Hepatic stellate cell (primary cell): ENCODE measurements around the gene MMP14.
"Not testable (repeated sequence)": the region's sequence is repeated elsewhere in the genome, so short reads cannot be mapped to it uniquely, and the experiment has no call there.

Experiments used
- DNase-seq: peaks from one replicate; pipeline ENCODE4 v3.0.0; 2011; ENCODE audit warnings: low spot score

The MMP14 gene

DNA sequence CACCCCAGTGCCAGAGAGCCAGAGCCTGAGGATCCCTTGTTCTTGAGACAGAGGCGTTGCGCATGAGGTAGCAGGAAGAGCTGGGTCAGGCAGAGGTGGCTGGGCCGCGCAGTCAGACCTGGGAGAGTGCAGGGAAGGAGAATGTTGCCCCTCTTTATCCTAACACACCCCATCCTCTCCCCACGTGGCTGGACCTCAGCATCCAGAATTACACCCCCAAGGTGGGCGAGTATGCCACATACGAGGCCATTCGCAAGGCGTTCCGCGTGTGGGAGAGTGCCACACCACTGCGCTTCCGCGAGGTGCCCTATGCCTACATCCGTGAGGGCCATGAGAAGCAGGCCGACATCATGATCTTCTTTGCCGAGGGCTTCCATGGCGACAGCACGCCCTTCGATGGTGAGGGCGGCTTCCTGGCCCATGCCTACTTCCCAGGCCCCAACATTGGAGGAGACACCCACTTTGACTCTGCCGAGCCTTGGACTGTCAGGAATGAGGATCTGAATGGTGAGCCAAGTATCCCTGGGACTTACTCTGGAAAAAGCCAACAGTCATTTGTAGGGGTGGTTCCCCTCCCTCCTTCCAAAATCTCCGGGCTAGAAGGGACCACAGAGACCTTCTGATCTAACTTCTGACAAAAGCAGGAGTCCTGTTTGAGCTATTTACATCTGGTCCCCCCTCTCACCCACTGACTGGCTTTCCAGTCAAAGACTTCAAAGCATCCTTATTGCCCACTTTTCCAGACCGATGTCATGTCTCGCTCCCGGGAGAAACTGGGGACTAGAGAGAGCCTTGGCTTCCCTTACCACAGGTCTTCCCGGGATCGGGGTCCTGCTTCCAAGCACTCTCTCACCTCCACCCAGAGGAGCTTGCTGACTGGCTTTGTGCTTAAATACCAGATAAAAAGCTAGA lies 6.1 kb downstream of the MMP14 start:
- no peak for DNase-seq

- DNase-seq = no peak
Measured at GRCh38 chr14:22843123-22843925, 6.9 kb downstream of the MMP14 start.

- DNase-seq = no peak
Measured at GRCh38 chr14:22844221-22845102, 8.1 kb downstream of the MMP14 start.

DNA sequence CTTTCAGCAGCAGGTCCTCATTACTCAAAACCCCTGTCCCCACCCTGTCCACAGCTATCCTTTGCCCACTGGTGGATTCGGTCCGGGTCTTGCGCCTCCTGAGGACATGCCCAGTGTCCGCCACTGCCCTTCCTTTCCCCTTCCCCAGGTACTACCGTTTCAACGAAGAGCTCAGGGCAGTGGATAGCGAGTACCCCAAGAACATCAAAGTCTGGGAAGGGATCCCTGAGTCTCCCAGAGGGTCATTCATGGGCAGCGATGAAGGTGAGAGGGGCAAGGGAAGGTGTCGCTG lies 8.7 kb downstream of the MMP14 start:
- no peak for DNase-seq

GRCh38 chr14:22845821-22846625 lies 9.6 kb downstream of the MMP14 start:
- no peak for DNase-seq

- DNase-seq = no peak
Measured at GRCh38 chr14:22846811-22847307, 10.5 kb downstream of the MMP14 start.

DNA sequence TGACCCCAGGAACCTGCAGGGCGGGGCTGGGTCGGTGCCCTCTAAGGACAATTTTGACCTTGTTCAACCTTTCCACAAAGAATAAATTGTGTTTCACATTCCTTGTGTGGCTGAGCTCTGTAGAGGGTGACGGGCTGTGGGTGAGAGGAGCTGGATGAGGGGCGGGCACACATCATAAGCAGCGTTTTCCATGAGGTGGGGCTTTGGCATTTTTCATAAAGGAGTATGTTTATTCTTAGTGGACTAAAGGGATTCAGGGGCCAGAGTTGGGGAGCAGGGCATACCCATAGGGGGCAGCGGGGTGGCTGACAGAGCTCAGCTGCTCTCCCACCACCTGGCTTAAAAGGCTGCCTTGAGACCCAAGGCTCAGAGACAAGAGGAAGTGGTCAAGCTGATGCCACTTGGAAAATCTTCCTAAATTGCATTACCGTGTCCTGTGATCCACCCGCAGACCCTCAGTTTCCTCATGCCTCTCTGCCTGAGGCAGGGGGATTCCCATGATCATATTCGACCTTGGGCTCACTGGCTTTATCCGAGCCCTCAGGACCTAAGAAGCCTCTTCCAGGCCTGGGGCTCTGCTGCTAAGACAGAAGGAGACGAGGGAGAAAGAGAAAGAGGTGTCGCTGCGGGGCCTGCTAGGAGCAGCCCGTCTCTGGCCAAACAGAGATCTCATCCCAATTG lies 11.4 kb downstream of the MMP14 start:
- DNase-seq = peak; percentile 45

GRCh38 chr14:22848351-22849164 lies 12.2 kb downstream of the MMP14 start:
- peak; percentile 65 for DNase-seq

- DNase-seq = no peak
Measured at GRCh38 chr14:22849212-22849819, 12.9 kb downstream of the MMP14 start.

DNA sequence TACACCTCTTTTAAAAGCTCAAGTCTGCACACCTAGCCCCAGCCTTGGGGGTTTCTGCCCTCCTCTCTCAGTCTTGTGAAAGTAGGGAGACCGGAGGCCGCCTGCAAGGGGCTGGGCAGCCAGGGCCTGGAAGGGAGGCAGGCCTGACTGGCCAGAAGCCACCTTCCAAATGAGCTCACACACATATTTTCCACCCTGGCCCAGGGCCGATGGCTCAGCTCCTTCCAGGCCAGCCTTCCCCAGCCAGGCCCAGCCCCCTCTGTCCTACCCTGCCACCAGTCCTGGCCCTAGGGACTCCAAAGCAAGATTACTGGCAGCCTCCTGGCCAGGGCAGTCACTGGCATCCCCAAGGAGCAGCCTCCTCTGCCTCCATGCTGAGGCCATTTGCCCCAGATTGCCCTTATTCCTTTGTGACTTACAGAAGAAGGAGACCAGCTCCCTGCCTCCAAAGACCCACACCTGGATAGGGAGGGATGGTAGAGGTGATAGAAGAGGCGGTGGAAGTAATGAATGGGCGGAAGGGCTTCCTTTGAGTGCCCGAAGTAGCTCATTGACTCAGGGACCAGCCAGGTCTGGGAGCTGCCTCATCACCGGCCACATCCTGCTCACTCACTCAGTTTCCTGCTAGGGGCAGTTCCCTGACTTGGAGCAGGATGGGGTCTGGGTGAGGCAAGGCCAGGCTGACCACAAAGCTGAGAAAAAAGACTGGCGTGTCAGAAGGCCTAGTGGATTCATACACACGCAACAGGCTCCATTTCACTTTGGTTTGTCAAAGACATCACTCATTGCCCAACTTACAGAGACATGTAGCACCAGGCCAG lies 14.8 kb downstream of the MMP14 start:
- peak; percentile 90 for DNase-seq

- not testable (repeated sequence) for DNase-seq
Measured at GRCh38 chr14:22852178-22852577, 15.8 kb downstream of the MMP14 start.

- no peak for DNase-seq
Measured at GRCh38 chr14:22852599-22852939, 16.2 kb downstream of the MMP14 start.

GRCh38 chr14:22852940-22853767 lies 16.8 kb downstream of the MMP14 start:
- DNase-seq = peak; percentile 78

GRCh38 chr14:22854296-22854695 lies 17.9 kb downstream of the MMP14 start:
- DNase-seq = not testable (repeated sequence)

- DNase-seq = no peak
Measured at GRCh38 chr14:22854963-22855724, 18.8 kb downstream of the MMP14 start.

GRCh38 chr14:22856428-22856827 lies 20.0 kb downstream of the MMP14 start:
- DNase-seq = no peak

GRCh38 chr14:22860377-22860776 lies 24.0 kb downstream of the MMP14 start:
- DNase-seq = not testable (repeated sequence)
